Measurements from ENCODE around the gene ZNF576. TPM values are rescaled to one million over a fixed set of nuclear protein-coding genes. Genes with fewer than 3 reads are reported as not detected.

Gene ZNF576
- total and polyA plus RNA-seq, 9 of the 15 experiments (the other 6 are each of a cell fraction or from before 2014, with no cell fraction given), result 6.8 to 18.2 (median 12.2) TPM

DNA sequence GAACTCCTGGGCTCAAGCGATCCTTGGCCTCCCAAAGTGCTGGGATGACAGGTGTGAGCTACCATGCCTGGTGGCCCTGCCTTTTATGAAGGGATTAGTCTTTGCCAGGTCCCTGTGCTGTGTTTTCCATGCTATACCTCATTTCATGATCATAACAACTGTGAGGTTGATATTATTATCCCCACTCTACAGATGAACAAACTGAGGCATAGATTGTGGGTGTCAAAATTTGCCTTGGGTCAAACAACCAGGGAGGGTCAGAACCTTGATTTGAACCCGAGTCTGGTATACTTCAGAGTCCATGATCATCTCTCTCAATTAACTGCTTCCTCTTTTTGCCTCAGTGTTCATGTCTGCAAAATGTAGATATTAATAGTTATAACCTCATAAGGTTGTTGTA is 13.9 kb upstream of the ZNF576 start:
- POLR2A ChIA-PET, result interaction anchor here (1.2 kb wide), 2 partner anchors 12 to 13 kb away, joined by 4 to 5 read pairs; partner anchors contain the start of genes IRGQ and ZNF576
- Histone ChIP-seq H3K9ac (ENCODE audit: insufficient read depth in 1 of 2, low read depth in 2 of 2, low read length in 2 of 2) (no peak overlapping the region), H3K4me1 (replicated peaks in 1 of 2; ENCODE audit: control insufficient read depth in 2 of 2, insufficient read depth in 2 of 2, low read length in 2 of 2) (peaks cover 10 to 13% of the 10 kb centered on the region in 2 experiments; a peak in 4 of 5 replicates), H2AFZ (ENCODE audit: low read depth, low read length) (no peak overlapping the region), H3K79me2 (ENCODE audit: control insufficient read depth, insufficient read depth, low read length) (no peaks in the 10 kb centered on the region), H3K27ac (ENCODE audit: extremely low read depth, low read depth, low read length) (no peak overlapping the region), H3K4me2 (ENCODE audit: insufficient read depth, low read length) (no peak overlapping the region), H3K36me3 (ENCODE audit: control insufficient read depth, insufficient read depth, low read length) (no peaks in the 10 kb centered on the region), H3K9me1 (ENCODE audit: control insufficient read depth, insufficient read depth, low read length) (no peaks in the 10 kb centered on the region), H4K20me1 (replicated peaks; ENCODE audit: control insufficient read depth, insufficient read depth, low read length) (no peaks in the 10 kb centered on the region), H3K9me3 (replicated peaks; ENCODE audit: control insufficient read depth, insufficient read depth, low read depth, low read length) (no peaks in the 10 kb centered on the region), H3K4me3 (no peak overlapping the region), H3K27me3 (ENCODE audit: control insufficient read depth in 2 of 2, insufficient read depth in 2 of 2, low read length in 2 of 2) (no peaks in the 10 kb centered on the region; a peak in 1 of 5 replicates)
- CTCF ChIA-PET (ENCODE audit: low intra/inter-chr PET ratio), result no interaction called here
- 54% methylated on average over 2 of the region's 2 CpGs for WGBS (ENCODE audit: insufficient coverage, low coverage, missing lambda C conversion rate)
- in situ Hi-C loops (cut with MboI) (no loop called here), intact Hi-C loops (cut with micrococcal nuclease) (no loop called here)
- no TSS peak for BruUV-seq (replicated peaks)
- FAIRE-seq (no peak), ATAC-seq (no peak), DNase-seq (ENCODE audit: extremely low read depth in 1 of 4, low spot score in 3 of 4) (no peak)
- TF ChIP-seq PML (IDR thresholded peaks at IDR 0.05; ENCODE audit: low read length) (no peak), CBX3 (IDR thresholded peaks at IDR 0.05; ENCODE audit: borderline replicate concordance in 1 of 2, low read length in 2 of 2) (0 out of 3 replicates have a peak, but pooled peaks of 1 of the 2 experiments have one; percentile 33), RBM25 (IDR thresholded peaks at IDR 0.05; ENCODE audit: low read depth, low read length, severe bottlenecking) (peak; percentile 95), RBFOX2 (IDR thresholded peaks at IDR 0.05; ENCODE audit: low read depth, low read length) (no peak), BCOR (IDR thresholded peaks at IDR 0.05) (peak; percentile 88), ADNP (tag; IDR thresholded peaks at IDR 0.05) (peak; percentile 82), ESRRB (CRISPR knock-in tag; IDR thresholded peaks at IDR 0.05; ENCODE audit: borderline replicate concordance) (no peak), RCOR1 (IDR thresholded peaks at IDR 0.05; ENCODE audit: borderline replicate concordance in 1 of 2, low read depth in 2 of 2, low read length in 2 of 2) (peak; percentile 36 to 54; a peak in 2 of 4 replicates), KDM1A (IDR thresholded peaks at IDR 0.05) (peak; percentile 57 to 68), ZNF76 (CRISPR knock-in tag; IDR thresholded peaks at IDR 0.05; ENCODE audit: borderline replicate concordance) (no peak), SMARCA5 (IDR thresholded peaks at IDR 0.05) (no peak)
- TF ChIP-seq, protein P1, sequence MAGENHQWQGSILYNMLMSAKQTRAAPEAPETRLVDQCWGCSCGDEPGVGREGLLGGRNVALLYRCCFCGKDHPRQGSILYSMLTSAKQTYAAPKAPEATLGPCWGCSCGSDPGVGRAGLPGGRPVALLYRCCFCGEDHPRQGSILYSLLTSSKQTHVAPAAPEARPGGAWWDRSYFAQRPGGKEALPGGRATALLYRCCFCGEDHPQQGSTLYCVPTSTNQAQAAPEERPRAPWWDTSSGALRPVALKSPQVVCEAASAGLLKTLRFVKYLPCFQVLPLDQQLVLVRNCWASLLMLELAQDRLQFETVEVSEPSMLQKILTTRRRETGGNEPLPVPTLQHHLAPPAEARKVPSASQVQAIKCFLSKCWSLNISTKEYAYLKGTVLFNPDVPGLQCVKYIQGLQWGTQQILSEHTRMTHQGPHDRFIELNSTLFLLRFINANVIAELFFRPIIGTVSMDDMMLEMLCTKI (IDR thresholded peaks at IDR 0.05; ENCODE audit: partially characterized antibody), result no peak
- TF ChIP-seq, protein P2, sequence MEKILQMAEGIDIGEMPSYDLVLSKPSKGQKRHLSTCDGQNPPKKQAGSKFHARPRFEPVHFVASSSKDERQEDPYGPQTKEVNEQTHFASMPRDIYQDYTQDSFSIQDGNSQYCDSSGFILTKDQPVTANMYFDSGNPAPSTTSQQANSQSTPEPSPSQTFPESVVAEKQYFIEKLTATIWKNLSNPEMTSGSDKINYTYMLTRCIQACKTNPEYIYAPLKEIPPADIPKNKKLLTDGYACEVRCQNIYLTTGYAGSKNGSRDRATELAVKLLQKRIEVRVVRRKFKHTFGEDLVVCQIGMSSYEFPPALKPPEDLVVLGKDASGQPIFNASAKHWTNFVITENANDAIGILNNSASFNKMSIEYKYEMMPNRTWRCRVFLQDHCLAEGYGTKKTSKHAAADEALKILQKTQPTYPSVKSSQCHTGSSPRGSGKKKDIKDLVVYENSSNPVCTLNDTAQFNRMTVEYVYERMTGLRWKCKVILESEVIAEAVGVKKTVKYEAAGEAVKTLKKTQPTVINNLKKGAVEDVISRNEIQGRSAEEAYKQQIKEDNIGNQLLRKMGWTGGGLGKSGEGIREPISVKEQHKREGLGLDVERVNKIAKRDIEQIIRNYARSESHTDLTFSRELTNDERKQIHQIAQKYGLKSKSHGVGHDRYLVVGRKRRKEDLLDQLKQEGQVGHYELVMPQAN (IDR thresholded peaks at IDR 0.05; ENCODE audit: borderline replicate concordance), result no peak
- TF ChIP-seq, protein P3, sequence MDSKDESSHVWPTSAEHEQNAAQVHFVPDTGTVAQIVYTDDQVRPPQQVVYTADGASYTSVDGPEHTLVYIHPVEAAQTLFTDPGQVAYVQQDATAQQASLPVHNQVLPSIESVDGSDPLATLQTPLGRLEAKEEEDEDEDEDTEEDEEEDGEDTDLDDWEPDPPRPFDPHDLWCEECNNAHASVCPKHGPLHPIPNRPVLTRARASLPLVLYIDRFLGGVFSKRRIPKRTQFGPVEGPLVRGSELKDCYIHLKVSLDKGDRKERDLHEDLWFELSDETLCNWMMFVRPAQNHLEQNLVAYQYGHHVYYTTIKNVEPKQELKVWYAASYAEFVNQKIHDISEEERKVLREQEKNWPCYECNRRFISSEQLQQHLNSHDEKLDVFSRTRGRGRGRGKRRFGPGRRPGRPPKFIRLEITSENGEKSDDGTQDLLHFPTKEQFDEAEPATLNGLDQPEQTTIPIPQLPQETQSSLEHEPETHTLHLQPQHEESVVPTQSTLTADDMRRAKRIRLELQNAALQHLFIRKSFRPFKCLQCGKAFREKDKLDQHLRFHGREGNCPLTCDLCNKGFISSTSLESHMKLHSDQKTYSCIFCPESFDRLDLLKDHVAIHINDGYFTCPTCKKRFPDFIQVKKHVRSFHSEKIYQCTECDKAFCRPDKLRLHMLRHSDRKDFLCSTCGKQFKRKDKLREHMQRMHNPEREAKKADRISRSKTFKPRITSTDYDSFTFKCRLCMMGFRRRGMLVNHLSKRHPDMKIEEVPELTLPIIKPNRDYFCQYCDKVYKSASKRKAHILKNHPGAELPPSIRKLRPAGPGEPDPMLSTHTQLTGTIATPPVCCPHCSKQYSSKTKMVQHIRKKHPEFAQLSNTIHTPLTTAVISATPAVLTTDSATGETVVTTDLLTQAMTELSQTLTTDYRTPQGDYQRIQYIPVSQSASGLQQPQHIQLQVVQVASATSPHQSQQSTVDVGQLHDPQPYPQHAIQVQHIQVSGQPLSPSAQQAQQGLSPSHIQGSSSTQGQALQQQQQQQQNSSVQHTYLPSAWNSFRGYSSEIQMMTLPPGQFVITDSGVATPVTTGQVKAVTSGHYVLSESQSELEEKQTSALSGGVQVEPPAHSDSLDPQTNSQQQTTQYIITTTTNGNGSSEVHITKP (IDR thresholded peaks at IDR 0.05; ENCODE audit: partially characterized antibody), result no peak
- TF ChIP-seq, protein P4, sequence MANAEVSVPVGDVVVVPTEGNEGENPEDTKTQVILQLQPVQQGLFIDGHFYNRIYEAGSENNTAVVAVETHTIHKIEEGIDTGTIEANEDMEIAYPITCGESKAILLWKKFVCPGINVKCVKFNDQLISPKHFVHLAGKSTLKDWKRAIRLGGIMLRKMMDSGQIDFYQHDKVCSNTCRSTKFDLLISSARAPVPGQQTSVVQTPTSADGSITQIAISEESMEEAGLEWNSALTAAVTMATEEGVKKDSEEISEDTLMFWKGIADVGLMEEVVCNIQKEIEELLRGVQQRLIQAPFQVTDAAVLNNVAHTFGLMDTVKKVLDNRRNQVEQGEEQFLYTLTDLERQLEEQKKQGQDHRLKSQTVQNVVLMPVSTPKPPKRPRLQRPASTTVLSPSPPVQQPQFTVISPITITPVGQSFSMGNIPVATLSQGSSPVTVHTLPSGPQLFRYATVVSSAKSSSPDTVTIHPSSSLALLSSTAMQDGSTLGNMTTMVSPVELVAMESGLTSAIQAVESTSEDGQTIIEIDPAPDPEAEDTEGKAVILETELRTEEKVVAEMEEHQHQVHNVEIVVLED (CRISPR knock-in tag; IDR thresholded peaks at IDR 0.05), result no peak
